HG02678 (cell line): Measurements from ENCODE around the gene CKMT2.
"Not testable (repeated sequence)": the region's sequence is repeated elsewhere in the genome, so short reads cannot be mapped to it uniquely, and the experiment has no call there.

ENCODE experiments used
- ATAC-seq: cut with Tn5 transposase; IDR thresholded peaks from one replicate; pipeline ENCODE4 v1.9.1; 2021; ENCODE audit warnings: mild to moderate bottlenecking, moderate library complexity; ENCODE audit not compliant: unreplicated experiment

CKMT2 gene

DNA sequence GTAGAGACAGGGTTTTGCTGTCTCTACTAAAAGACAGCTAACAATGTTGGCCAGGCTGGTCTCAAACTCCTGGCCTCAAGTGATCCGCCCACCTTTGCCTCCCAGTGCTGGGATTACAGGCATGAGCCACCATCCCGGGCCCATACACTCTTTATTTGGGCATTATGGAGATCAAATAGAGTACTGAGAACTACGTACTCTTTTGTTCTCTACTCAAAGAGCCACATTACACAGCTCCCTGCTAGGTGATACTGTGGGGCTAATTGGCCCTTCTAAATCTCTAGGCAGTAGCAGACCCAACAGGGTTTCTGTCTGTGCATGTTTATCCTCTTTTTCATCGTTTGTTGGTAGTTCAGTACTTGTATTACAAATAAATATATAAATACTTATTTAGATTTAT, 16.1 kb downstream of the CKMT2 start:
- ATAC-seq = no peak

DNA sequence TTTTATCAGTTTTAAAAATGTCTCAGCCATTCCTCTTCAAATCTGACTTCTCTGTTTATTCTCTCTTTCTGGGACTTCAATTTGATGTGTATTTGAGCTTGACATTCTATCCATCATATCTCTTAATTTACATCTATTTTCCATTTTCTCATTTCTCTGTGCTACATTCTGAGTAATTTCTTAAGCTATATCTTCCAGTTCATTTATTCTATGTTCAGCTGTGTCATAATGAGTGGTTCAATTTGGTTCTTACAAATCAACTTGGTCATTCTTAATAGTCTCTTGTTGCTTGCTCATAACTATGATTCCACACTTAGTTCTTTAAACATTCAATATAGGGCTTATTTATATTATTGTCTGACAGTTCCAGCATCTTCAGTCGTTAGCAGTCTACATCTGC, 16.9 kb downstream of the CKMT2 start:
- ATAC-seq = no peak

DNA sequence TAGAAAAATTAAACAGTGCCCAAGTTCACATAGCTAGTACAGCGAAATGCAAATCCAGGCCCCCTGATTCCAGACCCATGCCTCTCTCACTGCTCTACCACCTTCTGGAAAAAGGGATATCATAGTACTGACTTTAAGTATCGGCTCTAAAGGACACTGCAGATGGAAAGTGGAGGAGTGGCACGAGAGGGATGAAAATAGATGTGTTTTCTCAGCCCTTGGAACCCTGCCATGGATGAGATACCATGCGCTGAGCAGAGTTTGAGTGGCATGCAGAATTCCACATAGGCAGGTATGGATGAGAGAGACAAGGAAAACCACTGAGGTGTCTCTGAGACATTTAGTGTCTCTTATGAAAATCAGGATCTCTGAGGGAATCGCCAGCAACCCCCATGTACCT, 18.8 kb downstream of the CKMT2 start:
- ATAC-seq = no peak

DNA sequence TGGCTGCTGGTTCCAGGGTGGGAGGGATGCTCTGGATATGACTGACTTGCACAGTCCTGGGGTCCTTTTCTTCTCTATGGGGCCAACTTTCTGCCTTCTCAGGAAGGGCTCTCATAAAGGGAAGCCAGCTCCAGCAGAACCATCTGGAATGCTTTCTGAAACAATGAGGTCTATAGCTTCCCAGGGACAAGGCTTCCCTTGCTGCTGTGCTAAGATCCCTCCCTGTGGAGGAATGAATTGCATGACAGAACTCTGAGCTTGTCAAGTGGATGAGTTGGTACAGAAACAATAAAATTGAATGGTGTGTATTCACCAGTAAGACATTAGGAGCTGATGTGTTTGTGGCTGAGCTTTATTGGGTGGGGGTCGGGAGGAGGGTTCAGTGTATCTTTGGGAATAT, 19.8 kb downstream of the CKMT2 start:
- ATAC-seq = no peak

DNA sequence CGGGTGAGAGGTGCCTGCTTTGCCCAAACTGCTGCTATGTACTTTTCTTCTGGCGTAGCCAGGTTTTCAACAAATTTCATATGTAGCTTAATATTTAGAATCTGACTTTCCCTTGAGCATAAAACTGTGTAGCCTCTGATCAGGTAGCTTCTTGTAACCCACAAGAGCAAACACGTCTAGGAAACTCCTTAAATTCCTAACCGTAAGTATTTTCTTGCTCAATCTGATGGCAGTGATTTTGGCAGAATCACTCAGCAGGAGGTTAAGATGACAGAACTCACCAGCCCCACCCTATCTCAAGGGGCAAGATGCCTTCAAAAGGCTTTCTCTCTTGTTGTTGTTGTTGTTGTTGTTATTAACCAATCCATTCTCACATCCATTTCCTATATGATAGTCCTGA, 20.8 kb downstream of the CKMT2 start:
- no peak for ATAC-seq

DNA sequence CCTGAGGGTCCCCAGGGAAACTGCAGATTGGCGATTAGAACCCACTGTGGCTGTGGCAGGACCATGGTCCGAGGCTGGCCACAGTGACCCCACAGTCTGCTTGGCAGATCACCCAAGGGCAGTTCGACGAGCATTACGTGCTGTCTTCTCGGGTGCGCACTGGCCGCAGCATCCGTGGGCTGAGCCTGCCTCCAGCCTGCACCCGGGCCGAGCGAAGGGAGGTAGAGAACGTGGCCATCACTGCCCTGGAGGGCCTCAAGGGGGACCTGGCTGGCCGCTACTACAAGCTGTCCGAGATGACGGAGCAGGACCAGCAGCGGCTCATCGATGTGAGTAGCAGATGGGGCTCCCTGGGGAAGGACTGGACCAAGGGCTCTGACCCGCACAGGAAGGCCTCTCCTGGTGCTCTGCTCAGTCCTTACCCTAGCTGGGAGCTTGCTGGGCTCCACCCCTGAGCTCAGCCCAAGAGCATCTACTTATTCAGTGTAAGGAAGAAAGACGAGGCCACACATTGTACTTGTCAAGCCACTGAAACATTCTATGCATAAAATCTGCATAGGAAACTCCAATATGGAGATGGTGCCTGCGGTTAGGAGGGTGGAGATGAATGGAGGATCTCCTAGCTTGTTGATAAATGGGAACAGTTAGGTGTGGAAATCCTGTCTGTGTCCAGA, 21.9 kb downstream of the CKMT2 start:
- ATAC-seq = no peak

DNA sequence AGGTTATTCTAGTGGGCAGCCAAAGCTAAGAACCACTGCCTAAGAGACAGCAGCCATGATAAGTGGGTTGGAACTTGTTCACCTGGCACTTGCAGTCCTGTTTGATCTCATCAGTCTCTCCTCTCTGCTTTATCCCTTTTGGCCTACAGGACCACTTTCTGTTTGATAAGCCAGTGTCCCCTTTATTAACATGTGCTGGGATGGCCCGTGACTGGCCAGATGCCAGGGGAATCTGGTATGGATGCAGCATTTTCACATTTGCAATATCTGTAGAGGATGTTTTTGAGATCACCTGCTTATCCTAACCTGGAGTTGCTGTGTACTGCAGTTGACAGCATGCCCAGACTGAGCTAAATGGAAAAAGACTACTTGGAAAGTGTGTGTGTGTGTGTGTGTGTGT, 23.6 kb downstream of the CKMT2 start:
- no peak for ATAC-seq

DNA sequence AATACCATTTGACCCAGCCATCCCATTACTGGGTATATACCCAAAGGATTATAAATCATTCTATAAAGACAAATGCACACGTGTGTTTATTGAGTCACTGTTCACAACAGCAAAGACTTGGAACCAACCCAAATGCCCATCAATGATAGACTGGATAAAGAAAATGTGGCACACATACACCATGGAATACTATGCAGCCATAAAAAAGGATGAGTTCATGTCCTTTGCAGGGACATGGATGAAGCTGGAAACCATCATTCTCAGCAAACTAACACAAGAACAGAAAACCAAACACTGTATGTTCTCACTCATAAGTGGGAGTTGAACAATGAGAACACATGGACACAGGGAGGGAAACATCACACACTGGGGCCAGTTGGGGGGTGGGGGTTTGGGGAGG, 29.7 kb downstream of the CKMT2 start:
- not testable (repeated sequence) for ATAC-seq

DNA sequence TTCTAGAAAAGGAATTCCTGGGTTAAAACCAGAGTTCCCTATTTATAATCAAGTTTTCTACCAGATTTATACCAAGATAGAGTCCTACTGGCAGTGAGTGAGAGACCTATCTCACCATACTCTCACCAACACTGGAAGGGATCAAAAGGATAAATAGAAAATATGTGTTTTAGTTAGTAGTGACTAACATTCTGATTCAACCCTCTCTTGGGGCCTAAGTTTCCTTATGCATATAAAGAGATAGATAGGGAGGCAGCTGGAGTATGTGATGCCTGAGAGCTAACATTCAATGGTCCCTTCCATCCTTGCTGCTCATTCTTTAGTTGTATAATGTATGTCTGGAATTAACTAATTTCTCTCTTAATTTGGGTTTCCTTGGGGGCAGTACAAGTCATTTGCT, 32.0 kb downstream of the CKMT2 start:
- ATAC-seq = no peak

DNA sequence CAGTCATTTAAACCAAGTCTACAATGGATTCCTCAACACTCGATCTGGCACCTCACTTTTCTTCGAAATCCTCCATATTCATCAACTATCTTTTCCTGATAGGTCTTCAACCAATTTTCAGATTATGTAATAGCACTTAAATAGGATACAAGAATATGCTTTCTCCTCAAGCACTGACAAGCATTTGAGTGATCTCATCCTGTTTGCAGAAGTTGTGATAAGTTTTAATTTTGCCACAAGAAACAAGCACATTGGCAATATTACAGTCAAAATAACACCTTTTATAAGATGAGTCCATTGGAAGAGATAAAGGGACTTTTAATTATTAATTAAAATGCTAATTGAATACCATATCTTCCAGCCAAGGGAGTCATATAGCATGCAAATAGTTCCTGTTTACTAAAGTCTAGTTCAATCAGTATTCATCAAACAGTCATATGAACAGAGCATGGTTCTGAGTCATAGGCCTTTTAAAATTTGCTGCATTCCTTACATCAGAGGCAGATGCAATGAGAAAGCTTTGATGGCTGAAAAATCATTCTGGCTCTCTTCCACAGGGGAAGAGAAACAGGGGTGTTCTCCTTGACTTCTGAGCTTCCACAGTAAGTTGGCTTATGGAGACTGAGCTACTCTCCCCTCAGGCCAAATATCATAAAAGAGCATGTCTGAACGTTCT, 35.5 kb downstream of the CKMT2 start:
- no peak for ATAC-seq

DNA sequence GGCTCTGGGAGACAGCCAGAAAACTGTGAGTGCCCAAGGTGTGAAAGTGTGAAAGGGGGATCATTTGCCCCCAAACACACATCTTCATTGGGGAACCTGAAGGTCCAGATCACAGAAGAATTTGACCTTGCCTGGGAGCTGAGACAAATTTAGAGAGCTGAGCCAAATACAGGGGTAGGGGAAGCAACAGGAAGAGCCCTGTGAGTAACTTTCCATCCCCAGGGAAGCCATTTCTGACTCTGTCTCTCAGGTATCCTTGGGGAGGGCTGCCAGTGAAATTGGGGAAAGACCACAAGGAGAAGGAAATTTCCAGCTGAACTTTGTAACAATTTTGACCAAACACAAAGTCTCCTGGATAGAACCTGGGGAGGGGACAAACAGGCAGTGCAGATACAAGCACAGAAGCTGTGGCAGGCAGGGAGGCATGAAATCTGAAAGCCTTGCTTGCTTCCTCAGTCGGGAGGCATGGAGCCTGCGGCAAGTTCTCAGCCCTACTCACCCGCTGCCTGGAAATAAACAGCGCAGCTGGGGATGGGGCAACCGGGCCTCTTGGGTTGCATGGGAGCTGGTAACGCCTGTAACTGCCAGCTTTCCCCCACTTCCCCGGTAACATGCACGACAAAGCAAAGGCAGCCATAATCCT, 36.8 kb downstream of the CKMT2 start:
- ATAC-seq = no peak

DNA sequence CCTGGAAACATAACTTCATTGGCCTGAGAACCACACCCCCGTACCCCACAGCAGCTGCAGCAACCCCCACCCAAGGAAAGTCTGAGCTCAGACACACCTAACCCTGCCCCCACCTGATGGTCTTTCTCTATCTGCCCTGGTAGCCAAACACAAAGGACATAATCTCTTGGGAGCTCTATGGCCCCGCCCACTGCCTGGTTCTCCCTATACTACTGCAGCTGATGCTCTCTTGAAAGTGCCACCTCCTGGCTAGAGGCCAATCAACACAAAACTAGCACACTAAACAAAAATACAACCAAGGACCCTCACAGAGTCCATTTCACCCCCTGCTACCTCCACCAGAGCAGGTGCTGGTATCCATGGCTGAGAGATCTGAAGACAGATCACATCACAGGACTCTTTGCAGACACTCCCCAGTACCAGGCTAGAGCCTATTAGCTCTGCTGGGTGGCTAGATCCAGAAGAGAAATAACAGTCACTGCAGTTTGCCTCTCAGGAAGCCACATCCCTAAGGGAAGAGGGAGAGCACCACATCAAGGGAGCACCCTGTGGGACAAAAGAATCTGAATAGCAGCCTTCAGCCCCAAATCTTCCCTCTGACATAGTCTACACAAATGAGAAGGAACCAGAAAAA, 37.4 kb downstream of the CKMT2 start:
- not testable (repeated sequence) for ATAC-seq

DNA sequence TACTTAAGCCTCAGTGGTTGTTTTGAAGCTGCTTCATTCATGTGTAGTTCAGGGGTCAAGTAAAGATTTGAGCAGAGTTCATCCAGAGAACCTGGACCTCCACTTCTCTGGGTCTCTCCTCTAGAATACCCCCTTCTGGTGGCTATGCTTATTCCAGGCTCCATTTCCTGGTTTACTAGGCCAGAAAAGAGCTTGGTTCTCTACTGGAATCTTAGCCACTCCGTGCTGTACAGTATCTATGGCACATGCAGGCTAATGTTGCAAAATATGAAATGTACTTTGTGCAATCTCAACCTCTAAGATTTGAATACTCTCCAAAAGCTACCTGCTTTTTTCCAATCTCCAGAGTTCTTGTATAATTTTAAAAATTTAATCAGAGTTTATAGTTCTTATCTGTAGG, 50.9 kb downstream of the CKMT2 start:
- ATAC-seq = no peak

DNA sequence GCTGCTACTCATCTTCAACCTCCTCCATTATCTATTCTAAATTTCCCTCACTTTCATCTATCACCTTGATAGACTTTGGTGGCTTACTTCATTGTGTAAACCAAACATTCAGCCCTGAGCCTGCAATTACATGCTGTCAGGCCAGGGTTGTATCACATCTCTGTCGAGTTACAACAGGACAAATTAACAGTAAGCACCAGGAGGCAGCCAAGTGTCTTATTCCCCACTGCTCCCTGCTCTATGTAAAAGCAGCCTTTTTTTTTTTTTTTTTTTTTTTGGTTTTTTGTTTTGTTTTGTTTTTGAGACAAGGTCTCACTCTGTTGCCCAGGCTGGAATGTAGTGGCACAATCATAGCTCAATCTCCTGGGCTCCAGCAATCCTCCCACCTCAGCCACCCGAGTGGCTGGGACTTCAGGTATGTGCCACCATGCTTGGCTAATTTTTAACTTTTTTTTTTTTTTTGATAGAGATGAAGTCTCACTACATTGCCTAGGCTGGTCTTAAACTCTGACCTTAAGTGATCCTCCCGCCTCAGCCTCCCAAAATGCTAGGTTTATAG, 53.0 kb downstream of the CKMT2 start:
- no peak for ATAC-seq

DNA sequence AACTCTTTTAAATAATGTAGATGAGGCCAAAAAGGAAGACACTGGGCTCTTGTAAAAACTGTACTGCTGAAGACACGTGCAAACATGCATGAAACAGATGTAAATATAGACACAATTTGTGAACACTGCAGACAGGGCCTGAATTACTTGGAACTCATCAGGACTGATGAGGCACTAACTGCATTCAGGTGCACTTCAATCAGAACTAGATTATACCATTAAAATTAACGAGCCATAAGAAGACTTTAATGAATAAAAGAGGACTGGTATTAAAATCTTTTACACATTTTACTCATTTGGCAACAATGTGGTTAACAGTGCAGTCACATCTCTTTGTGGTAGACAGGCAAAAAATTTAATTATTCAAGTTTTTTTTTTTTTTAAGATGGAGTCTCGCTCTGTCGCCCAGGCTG, 54.9 kb downstream of the CKMT2 start:
- ATAC-seq = no peak

DNA sequence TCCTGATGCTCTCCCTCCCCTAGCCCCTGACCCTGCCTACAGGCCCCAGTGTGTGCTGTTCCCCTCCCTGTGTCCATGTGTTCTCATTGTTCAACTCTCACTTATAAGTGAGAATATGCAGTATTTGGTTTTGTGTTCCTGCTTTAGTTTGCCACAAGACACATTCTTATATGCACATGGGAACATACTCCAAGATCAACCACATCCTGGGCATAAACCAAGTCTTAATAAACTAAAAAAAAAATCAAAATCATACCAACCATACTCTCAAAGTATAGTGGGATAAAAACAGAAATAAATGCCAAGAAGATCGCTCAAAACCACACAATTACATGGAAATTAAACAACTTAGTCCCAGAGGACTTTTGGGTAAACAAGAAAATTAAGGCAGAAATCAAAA, 57.0 kb downstream of the CKMT2 start:
- no peak for ATAC-seq

DNA sequence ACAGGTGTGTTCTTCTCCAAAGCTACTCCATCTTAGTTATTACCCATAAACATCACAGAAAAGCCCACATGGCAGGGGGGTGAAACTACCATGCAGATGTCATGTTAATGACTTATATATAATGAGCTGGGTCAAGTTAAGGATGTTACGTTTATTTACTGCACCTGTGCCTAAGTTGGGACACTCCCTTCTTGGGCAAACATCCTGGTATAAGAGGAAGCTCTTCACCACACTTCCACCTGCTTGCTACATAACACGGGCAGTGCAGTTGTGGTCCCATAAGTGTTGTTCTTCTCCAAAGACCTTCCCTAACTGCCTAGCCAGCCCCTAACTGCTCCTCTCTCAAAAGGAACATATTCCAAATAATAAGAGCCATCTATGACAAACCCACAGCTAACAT, 59.0 kb downstream of the CKMT2 start:
- ATAC-seq = no peak

DNA sequence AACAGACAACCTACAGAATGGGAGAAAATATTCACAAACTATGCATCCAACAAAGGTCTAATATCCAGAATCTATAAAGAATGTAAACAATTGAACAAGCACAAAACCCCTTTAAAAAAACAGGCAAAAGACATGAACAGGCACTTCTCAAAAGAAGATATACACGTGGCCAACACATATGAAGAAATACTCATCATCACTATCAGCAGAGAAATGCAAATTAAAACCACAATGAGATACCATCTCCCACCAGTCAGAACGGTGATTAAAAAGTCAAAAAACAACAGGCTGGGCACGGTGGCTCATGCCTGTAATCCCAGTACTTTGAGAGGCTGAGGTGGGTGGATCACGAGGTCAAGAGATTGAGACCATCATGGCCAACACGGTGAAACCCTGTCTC, 60.9 kb downstream of the CKMT2 start:
- ATAC-seq = not testable (repeated sequence)

DNA sequence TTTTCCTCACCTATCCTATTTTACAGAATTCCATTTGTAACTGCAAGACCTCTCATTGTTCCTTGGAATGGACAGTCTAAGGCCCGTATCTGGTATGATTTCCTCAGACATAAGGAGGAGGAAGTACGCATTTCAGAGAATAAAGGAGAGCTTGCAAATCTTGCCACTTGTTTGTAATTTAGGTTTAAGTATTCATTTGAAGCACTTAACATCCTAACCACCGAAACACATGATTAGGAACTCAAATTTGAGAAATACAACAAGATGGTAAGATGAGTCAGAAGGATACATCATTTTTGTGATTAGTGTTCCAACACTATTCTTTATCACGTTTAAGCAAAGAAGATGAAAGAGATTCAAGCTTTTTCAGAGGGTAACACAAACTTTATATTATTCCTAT, 64.4 kb downstream of the CKMT2 start:
- ATAC-seq = no peak

DNA sequence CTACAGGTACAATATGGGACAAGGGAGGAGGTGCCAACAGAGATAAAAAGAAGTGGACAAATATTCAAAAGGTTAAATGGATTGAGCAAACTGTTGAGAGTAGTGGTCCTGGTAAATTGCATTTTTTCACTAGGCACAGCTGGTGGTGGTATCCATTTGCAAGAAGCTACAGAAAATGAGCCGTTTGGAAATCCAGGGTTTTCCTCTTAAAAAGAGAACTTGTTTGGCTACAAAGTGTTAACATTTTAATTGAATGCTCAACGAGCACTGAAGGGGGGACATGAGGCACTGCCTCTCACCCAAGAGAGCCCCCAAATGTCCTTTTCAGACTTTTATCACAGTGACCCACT, 67.8 kb downstream of the CKMT2 start:
- no peak for ATAC-seq

DNA sequence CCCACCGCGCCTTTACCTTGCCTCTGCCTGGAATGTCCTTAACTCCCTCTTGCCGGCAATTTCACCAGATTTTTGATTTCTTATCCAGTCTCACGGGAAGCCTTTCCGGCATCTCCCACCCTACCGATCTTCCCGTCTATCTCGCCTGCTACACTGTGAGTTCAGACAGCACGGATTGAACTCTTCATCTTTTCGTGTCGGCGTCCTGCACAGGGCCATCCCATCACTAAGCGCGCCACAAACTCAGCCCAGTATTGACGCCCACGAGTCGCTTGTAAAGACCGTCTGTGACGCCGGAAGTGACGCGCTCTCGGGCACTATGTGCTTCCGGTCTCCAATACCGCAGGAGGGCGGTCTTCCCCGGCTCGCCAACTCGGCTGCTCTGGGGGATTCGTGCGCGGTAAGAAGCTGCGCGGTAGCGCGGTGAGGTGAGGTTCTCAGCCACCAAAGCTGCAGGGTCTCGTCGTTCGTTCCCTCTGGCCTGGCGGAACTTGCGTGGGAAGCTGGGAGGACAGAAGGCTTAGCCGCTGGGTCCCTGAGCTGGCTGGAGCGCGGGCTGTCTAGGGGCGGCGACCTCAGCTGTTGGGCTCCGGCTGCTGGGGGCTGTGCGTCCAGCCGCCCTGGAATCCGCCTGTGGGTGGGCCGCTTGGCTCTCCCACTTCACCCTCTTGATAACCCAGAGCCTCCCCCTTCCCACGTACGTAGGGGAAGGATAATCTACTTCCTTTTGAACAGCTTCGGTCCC, 68.3 kb downstream of the CKMT2 start, which contains the start of gene ZCCHC9:
TSS of gene ZCCHC9 (plus strand) at position 317 of the 745 bp plus-strand sequence. CDS start 3,171 bp downstream, outside the sequence.
- peak; percentile 98 for ATAC-seq
